Measurements from ENCODE around the gene UMODL1.

The UMODL1 gene

GRCh38 chr21:42146821-42147220, 75.7 kb downstream of the UMODL1 start:
- DNase-seq (ENCODE audit: low read depth in 1 of 2, low spot score in 1 of 2) = no peak

- no peak for DNase-seq (ENCODE audit: low read depth in 1 of 2, low spot score in 1 of 2)
Observed at GRCh38 chr21:42147386-42148020, 76.4 kb downstream of the UMODL1 start.

GRCh38 chr21:42148097-42148496, 77.0 kb downstream of the UMODL1 start:
- DNase-seq (ENCODE audit: low read depth in 1 of 2, low spot score in 1 of 2) = no peak

- DNase-seq (ENCODE audit: low read depth in 1 of 2, low spot score in 1 of 2) = no peak
Observed at GRCh38 chr21:42148584-42148983, 77.5 kb downstream of the UMODL1 start.

- DNase-seq (ENCODE audit: low read depth in 1 of 2, low spot score in 1 of 2) = no peak
Observed at GRCh38 chr21:42149656-42150473, 78.7 kb downstream of the UMODL1 start.

- DNase-seq (ENCODE audit: low read depth in 1 of 2, low spot score in 1 of 2) = no peak
Observed at GRCh38 chr21:42150474-42151085, 79.5 kb downstream of the UMODL1 start.

- no peak for DNase-seq (ENCODE audit: low read depth in 1 of 2, low spot score in 1 of 2)
Observed at GRCh38 chr21:42151148-42151947, 80.2 kb downstream of the UMODL1 start.

- DNase-seq (ENCODE audit: low read depth in 1 of 2, low spot score in 1 of 2) = no peak
Observed at GRCh38 chr21:42151948-42152220, 80.8 kb downstream of the UMODL1 start.

GRCh38 chr21:42153046-42153686, 82.0 kb downstream of the UMODL1 start:
- no peak for DNase-seq (ENCODE audit: low read depth in 1 of 2, low spot score in 1 of 2)

- DNase-seq (ENCODE audit: low read depth in 1 of 2, low spot score in 1 of 2) = no peak
Observed at GRCh38 chr21:42153746-42154145, 82.6 kb downstream of the UMODL1 start.

- no peak for DNase-seq (ENCODE audit: low read depth in 1 of 2, low spot score in 1 of 2)
Observed at GRCh38 chr21:42154237-42155044, 83.3 kb downstream of the UMODL1 start.

GRCh38 chr21:42155045-42155855, 84.1 kb downstream of the UMODL1 start:
- no peak for DNase-seq (ENCODE audit: low read depth in 1 of 2, low spot score in 1 of 2)

- no peak for DNase-seq (ENCODE audit: low read depth in 1 of 2, low spot score in 1 of 2)
Observed at GRCh38 chr21:42156690-42157605, 85.8 kb downstream of the UMODL1 start.

- DNase-seq (ENCODE audit: low read depth in 1 of 2, low spot score in 1 of 2) = no peak
Observed at GRCh38 chr21:42157606-42158310, 86.6 kb downstream of the UMODL1 start.

- no peak for DNase-seq (ENCODE audit: low read depth in 1 of 2, low spot score in 1 of 2)
Observed at GRCh38 chr21:42158846-42159245, 87.7 kb downstream of the UMODL1 start.

GRCh38 chr21:42159560-42160110, 88.5 kb downstream of the UMODL1 start:
- DNase-seq (ENCODE audit: low read depth in 1 of 2, low spot score in 1 of 2) = no peak

- no peak for DNase-seq (ENCODE audit: low read depth in 1 of 2, low spot score in 1 of 2)
Observed at GRCh38 chr21:42160111-42160721, 89.1 kb downstream of the UMODL1 start.

Measured in activated T-helper 1 cell treated with anti-CD3 and anti-CD28 coated beads, Interleukin-2, amount 50 U/mL, for 16 hours (primary cell).